K562 (cell line): ENCODE measurements around the gene ADM2. TPM values are rescaled to one million over a fixed set of nuclear protein-coding genes. Genes with fewer than 3 reads are reported as not detected.

Experiments used
- ATAC-seq: fragments of 200-7000 bp; cut with Tn5 transposase; 3 replicates; pipeline ENCODE4 v1.9.1; 2020; ENCODE audit warnings: moderate library complexity
- BruUV-seq: library from RNA; stranded (reverse); fragments of 400-500 nt; replicated peaks from 2 replicates; lab custom pipeline; 2021; lab: Mats Ljungman, UMichigan
- CTCF ChIA-PET: fragments of 300-600 bp; formaldehyde crosslinking; extraction: SDS; loops from one replicate; lab custom pipeline; 2021; ENCODE audit warnings: low intra/inter-chr PET ratio; lab: Yijun Ruan, JAX
- POLR2A ChIA-PET: fragments of 300-600, 350-650 bp; sonication (Branson Sonifier 250); formaldehyde crosslinking; extraction: SDS; loops from one replicate; lab custom pipeline; 2021; ENCODE audit warnings: antibody characterized with exemption, inconsistent platforms; lab: Yijun Ruan, JAX
- DNase-seq, 4 experiments: peaks; one replicate each; pipeline versions ENCODE4 v3.0.0 to v3.0.0-alpha.2; 2011 to 2018; ENCODE audit warnings: low spot score in 3 of 4, mixed read lengths in 3 of 4; ENCODE audit errors: extremely low read depth in 1 of 4
- FAIRE-seq: peaks from 2 replicates; lab custom pipeline; 2011; peaks lifted over from hg19 to GRCh38; lab: Jason Lieb, UNC
- H2AFZ ChIP-seq: 2 replicates; pipeline ENCODE4 v1.6.0; 2011; ENCODE audit warnings: low read depth, low read length, control low read depth, inconsistent platforms
- H3K27ac ChIP-seq: fragments of 200-600 bp; 3 replicates; pipeline ENCODE4 v1.8.0; 2011; ENCODE audit warnings: low read depth, mild to moderate bottlenecking, control low read depth, inconsistent platforms, low read length, moderate library complexity, mixed read lengths; ENCODE audit errors: extremely low read depth
- H3K27me3 ChIP-seq, 2 experiments: fragments of 300-600 bp in 1 of 2; 2 replicates in 1 of 2; 3 replicates in 1 of 2; pipeline versions ENCODE4 v1.6.0 to v1.8.0; 2011; ENCODE audit warnings: inconsistent platforms in 2 of 2, low read length in 2 of 2, mild to moderate bottlenecking in 1 of 2, mixed read lengths in 1 of 2, moderate library complexity in 1 of 2; ENCODE audit not compliant: control insufficient read depth in 2 of 2, insufficient read depth in 2 of 2
- H3K36me3 ChIP-seq: fragments of 300-600 bp; 3 replicates; pipeline ENCODE4 v1.8.0; 2011; ENCODE audit warnings: mild to moderate bottlenecking, low read length, inconsistent platforms; ENCODE audit not compliant: control insufficient read depth, insufficient read depth
- H3K4me1 ChIP-seq, 2 experiments: fragments of 200-600 bp in 1 of 2; replicated peaks in 1 of 2; 2 replicates in 1 of 2; 3 replicates in 1 of 2; pipeline versions ENCODE4 v1.5.1 to v1.8.0; 2011; ENCODE audit warnings: inconsistent platforms in 2 of 2, low read length in 2 of 2, mild to moderate bottlenecking in 1 of 2, mixed read lengths in 1 of 2, moderate library complexity in 1 of 2; ENCODE audit not compliant: control insufficient read depth in 2 of 2, insufficient read depth in 2 of 2
- H3K4me2 ChIP-seq: 2 replicates; pipeline ENCODE4 v1.6.1; 2011; ENCODE audit warnings: low read length, control low read depth, inconsistent platforms, mixed read lengths; ENCODE audit not compliant: insufficient read depth
- H3K4me3 ChIP-seq: fragments of 200-600 bp; sonication (generic), shearing (Covaris generic); 2 replicates; pipeline ENCODE4 v1.5.1; 2016; ENCODE audit warnings: control low read depth, inconsistent platforms
- H3K79me2 ChIP-seq: fragments of 200-600 bp; 3 replicates; pipeline ENCODE4 v1.8.0; 2011; ENCODE audit warnings: low read length, inconsistent platforms; ENCODE audit not compliant: control insufficient read depth, insufficient read depth
- H3K9ac ChIP-seq, 2 experiments: 2 replicates each; pipeline versions ENCODE4 v1.6.0 to v1.6.1; 2011; ENCODE audit warnings: low read depth in 2 of 2, low read length in 2 of 2, control low read depth in 1 of 2, inconsistent platforms in 1 of 2, mild to moderate bottlenecking in 1 of 2, mixed read lengths in 1 of 2; ENCODE audit not compliant: insufficient read depth in 1 of 2
- H3K9me1 ChIP-seq: one replicate; pipeline ENCODE4 v1.6.0; 2011; ENCODE audit warnings: inconsistent platforms, mild to moderate bottlenecking, low read length, moderate library complexity; ENCODE audit not compliant: control insufficient read depth, insufficient read depth
- H3K9me3 ChIP-seq: replicated peaks from 2 replicates; pipeline ENCODE4 v1.5.1; 2011; ENCODE audit warnings: low read depth, low read length, inconsistent platforms; ENCODE audit not compliant: control insufficient read depth, insufficient read depth
- H4K20me1 ChIP-seq: replicated peaks from 2 replicates; pipeline ENCODE4 v1.6.1; 2011; ENCODE audit warnings: low read length, inconsistent platforms, mixed read lengths; ENCODE audit not compliant: control insufficient read depth, insufficient read depth
- PBX2 ChIP-seq, 2 experiments: IDR thresholded peaks in 1 of 2; conservative IDR thresholded peaks in 1 of 2; 2 replicates each; pipeline ENCODE4 v1.6.1; 2016; ENCODE audit warnings: low read depth in 2 of 2, mild to moderate bottlenecking in 1 of 2, missing compliant biosample characterization in 1 of 2, missing genetic modification characterization in 1 of 2, moderate library complexity in 1 of 2
- POLR3A ChIP-seq: IDR thresholded peaks from 2 replicates; pipeline ENCODE4 v1.6.1; 2011; ENCODE audit warnings: borderline replicate concordance, mild to moderate bottlenecking, moderate library complexity; ENCODE audit not compliant: insufficient read length, insufficient read depth; ENCODE audit errors: extremely low read depth
- SRF ChIP-seq, 2 experiments: fragments of 250-450, 450-650 bp in 1 of 2; sonication (Bioruptor Pico) in 1 of 2; sonication (generic) in 1 of 2; formaldehyde crosslinking; IDR thresholded peaks; 2 replicates each; pipeline versions ENCODE4 v1.5.0 to v1.5.1; 2020 to 2022; ENCODE audit warnings: mild to moderate bottlenecking in 1 of 2, missing genetic modification reagents in 1 of 2
- SRSF1 ChIP-seq: fragments of 200-400 bp; formaldehyde crosslinking; IDR thresholded peaks from 2 replicates; pipeline ENCODE4 v1.6.1; 2017; ENCODE audit warnings: mild to moderate bottlenecking, low read depth, low read length, moderate library complexity
- ZNF197 ChIP-seq: fragments of 200-800 bp; sonication (Bioruptor generic); IDR thresholded peaks from 2 replicates; pipeline ENCODE4 v1.6.1; 2016; ENCODE audit warnings: low read depth, missing genetic modification characterization, missing compliant biosample characterization
- WGBS: fragments of 100-300 bp; shearing (Covaris generic); methylation state at CpG from one replicate; pipeline ENCODE4 v1.1.6; 2016; ENCODE audit warnings: low coverage, mixed read lengths; ENCODE audit not compliant: insufficient coverage; ENCODE audit errors: missing lambda C conversion rate; 5-methylcytosine and 5-hydroxymethylcytosine counted together
- in situ Hi-C: fragments of 300-500 bp; cut with MboI; formaldehyde crosslinking; loops from 4 replicates; pipeline ENCODE4 v1.15.0; 2018; ENCODE audit warnings: inconsistent platforms, mixed read lengths
- intact Hi-C: fragments of 100-400 bp; cut with micrococcal nuclease; formaldehyde crosslinking; loops from 2 replicates; pipeline ENCODE4 v1.14.2; 2022
- polyA plus RNA-seq, 8 experiments: library from polyadenylated mRNA; depleted of rRNA in 4 of 8; stranded (reverse) in 5 of 8; unstranded in 3 of 8; fragments of >200 nt; fragmentation: Nextera tagmentation in 2 of 8; fragmentation: Illumina TruSeq in 1 of 8; extraction: Ambion mirVana in 2 of 8; extraction: Trizol in 1 of 8; gene quantifications; 2 replicates each; pipeline versions ENCODE4 v1.2.1 to v1.2.3, GENCODE V29; 2011 to 2014; ENCODE audit warnings: inconsistent platforms in 1 of 8, missing spikeins in 1 of 8
- total RNA-seq, 7 experiments: library from RNA; depleted of rRNA in 6 of 7; stranded (reverse); fragments of >200 nt in 6 of 7; fragmentation: Illumina TruSeq in 2 of 7; extraction: Trizol in 2 of 7; gene quantifications; 2 replicates each; pipeline versions ENCODE4 v1.2.1 to v1.2.3, GENCODE V29; 2011 to 2021; ENCODE audit warnings: low replicate concordance in 1 of 7

The ADM2 gene
- total and polyA plus RNA-seq, 9 of the 15 experiments (the other 6 are each of a cell fraction or from before 2014, with no cell fraction given), result 0.11 to 5.1 (median 0.38) TPM

GRCh38 chr22:50528682-50529415, 47.5 kb downstream of the ADM2 start:
- H3K79me2 ChIP-seq, result peaks cover 29% of the 10 kb centered on the region
- CTCF ChIA-PET, result no interaction called here
- H3K9me1 ChIP-seq, result no peaks in the 10 kb centered on the region
- DNase-seq, result no peak
- BruUV-seq, result no TSS peak
- H3K9me3 ChIP-seq, result 0 out of 2 replicates have a peak, but pooled peaks cover 2% of the 10 kb centered on the region
- no peak overlapping the region for H2AFZ ChIP-seq
- peaks cover 10% of the 10 kb centered on the region; the same call in 1 of the 3 replicates for H3K36me3 ChIP-seq
- no peak for TF ChIP-seq SRSF1
- TF ChIP-seq ZNF197, result no peak
- TF ChIP-seq POLR3A, result no peak
- no peak for TF ChIP-seq SRF (CRISPR knock-in tag; IDR thresholded peaks at IDR 0.05)
- no peak for TF ChIP-seq PBX2 (CRISPR knock-in tag; IDR thresholded peaks at IDR 0.05; ENCODE audit: low read depth)
- no peak for TF ChIP-seq PBX2 (tag; conservative IDR thresholded peaks at IDR 0.05; ENCODE audit: low read depth)
- TF ChIP-seq, all 486 proteins: peak for 0
- H3K9ac ChIP-seq, result no peak overlapping the region
- no peak overlapping the region for H3K4me2 ChIP-seq
- H3K4me3 ChIP-seq, result no peak overlapping the region
- intact Hi-C loops (loop anchor here (5.0 kb wide), 1 partner anchor 33 kb away; the partner anchor contains the start of gene SYCE3), in situ Hi-C loops (no loop called here)
- ATAC-seq, result no peak
- POLR2A ChIA-PET, result interaction anchor here (0.5 to 2.3 kb wide), 2 partner anchors 11 to 235 kb away, joined by 3 to 8 read pairs; no protein-coding TSS in a partner anchor
- 92% methylated on average over 4 of the region's 15 CpGs for WGBS
- FAIRE-seq, result no peak
- H3K4me1 ChIP-seq, result peaks cover 12 to 72% of the 10 kb centered on the region in 2 experiments; a peak in 4 of 5 replicates
- H3K27ac ChIP-seq, result no peak overlapping the region
- H3K27me3 ChIP-seq, result no peaks in the 10 kb centered on the region
- H4K20me1 ChIP-seq, result peaks cover 11% of the 10 kb centered on the region; the same call in 1 of the 2 replicates
